Uterus (tissue), 2 donors: ENCODE results near the gene IFITM5.

Experiments used
- POLR2A ChIP-seq, 2 donors: fragments of 450-650 bp; IDR thresholded peaks; one replicate each; pipeline ENCODE4 v1.6.1; 2016; ENCODE audit warnings: antibody characterized with exemption in 2 of 2, mild to moderate bottlenecking in 1 of 2, moderate library complexity in 1 of 2
- TF ChIP-seq, protein P1 (sequence below), 4 experiments: fragments of 200-600 bp in 2 of 4; fragments of 450-650 bp in 2 of 4; sonication (generic) in 2 of 4; IDR thresholded peaks; one replicate each; pipeline ENCODE4 v1.5.1; 2016 to 2019; ENCODE audit warnings: antibody characterized with exemption in 4 of 4, mild to moderate bottlenecking in 2 of 4, moderate library complexity in 1 of 4

DNA sequence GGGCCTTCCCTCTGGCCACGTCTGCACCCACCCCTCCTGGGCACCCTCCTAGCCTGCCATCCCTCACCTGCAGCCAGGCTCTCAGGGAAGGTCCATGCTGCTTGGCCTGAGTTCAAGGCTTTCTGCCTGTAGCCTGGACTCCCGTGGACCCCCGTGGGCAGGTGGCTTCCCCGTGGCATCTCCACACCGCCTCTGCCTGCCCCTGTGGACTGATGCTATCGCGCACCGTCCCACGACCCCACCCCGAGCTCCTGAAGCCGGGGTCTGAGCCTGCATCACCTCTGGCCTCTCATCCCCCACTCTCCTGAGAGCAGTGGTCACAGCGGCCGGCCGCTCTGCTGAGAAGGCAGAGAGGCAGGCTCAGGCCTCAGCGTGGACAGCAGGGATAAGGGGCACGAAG is 4.5 kb downstream of the IFITM5 start:
- TF ChIP-seq, protein P1, sequence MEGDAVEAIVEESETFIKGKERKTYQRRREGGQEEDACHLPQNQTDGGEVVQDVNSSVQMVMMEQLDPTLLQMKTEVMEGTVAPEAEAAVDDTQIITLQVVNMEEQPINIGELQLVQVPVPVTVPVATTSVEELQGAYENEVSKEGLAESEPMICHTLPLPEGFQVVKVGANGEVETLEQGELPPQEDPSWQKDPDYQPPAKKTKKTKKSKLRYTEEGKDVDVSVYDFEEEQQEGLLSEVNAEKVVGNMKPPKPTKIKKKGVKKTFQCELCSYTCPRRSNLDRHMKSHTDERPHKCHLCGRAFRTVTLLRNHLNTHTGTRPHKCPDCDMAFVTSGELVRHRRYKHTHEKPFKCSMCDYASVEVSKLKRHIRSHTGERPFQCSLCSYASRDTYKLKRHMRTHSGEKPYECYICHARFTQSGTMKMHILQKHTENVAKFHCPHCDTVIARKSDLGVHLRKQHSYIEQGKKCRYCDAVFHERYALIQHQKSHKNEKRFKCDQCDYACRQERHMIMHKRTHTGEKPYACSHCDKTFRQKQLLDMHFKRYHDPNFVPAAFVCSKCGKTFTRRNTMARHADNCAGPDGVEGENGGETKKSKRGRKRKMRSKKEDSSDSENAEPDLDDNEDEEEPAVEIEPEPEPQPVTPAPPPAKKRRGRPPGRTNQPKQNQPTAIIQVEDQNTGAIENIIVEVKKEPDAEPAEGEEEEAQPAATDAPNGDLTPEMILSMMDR (IDR thresholded peaks at IDR 0.05) = no peak
- TF ChIP-seq POLR2A (IDR thresholded peaks at IDR 0.05) = no peak
